Measurements from ENCODE around the gene CFAP57. TPM values are rescaled to one million over a fixed set of nuclear protein-coding genes. Genes with fewer than 3 reads are reported as not detected.
A peak's percentile ranks its signal among the peaks of the same experiment; 100 is the strongest.
"Not testable (repeated sequence)": the region's sequence is repeated elsewhere in the genome, so short reads cannot be mapped to it uniquely, and the experiment has no call there.

Gene CFAP57
- total RNA-seq, 1 donor from 2014 or later: not detected

DNA sequence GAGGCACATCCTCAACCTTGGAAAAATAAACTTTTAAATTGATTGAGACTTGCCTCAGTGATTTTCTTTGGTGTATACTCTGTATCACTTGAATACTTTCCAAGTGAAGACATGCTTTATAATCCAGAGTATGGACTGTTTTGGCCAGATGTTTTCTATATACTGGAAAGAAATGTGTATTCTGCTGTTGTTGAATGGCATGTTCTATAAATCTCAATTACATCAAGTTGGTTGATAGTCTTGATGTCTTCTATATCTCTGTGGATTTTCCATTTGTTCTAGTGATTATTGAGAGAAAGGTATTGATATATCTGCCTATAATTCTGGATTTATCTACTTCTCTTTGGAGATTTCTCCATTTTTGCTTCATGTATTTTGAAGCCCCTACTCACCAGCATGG is 37.5 kb upstream of the CFAP57 start:
- H3K4me1 ChIP-seq: peaks cover 21% of the 10 kb centered on the region
- peaks cover 12% of the 10 kb centered on the region for H3K9me3 ChIP-seq (replicated peaks)
- TF ChIP-seq, protein P1, sequence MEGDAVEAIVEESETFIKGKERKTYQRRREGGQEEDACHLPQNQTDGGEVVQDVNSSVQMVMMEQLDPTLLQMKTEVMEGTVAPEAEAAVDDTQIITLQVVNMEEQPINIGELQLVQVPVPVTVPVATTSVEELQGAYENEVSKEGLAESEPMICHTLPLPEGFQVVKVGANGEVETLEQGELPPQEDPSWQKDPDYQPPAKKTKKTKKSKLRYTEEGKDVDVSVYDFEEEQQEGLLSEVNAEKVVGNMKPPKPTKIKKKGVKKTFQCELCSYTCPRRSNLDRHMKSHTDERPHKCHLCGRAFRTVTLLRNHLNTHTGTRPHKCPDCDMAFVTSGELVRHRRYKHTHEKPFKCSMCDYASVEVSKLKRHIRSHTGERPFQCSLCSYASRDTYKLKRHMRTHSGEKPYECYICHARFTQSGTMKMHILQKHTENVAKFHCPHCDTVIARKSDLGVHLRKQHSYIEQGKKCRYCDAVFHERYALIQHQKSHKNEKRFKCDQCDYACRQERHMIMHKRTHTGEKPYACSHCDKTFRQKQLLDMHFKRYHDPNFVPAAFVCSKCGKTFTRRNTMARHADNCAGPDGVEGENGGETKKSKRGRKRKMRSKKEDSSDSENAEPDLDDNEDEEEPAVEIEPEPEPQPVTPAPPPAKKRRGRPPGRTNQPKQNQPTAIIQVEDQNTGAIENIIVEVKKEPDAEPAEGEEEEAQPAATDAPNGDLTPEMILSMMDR (IDR thresholded peaks at IDR 0.05; ENCODE audit: borderline replicate concordance): no peak
- intact Hi-C loops (cut with micrococcal nuclease): no loop called here
- no peak overlapping the region for H3K4me3 ChIP-seq
- no peak overlapping the region for H3K27ac ChIP-seq (replicated peaks)
- DNase-seq: no peak
- H3K36me3 ChIP-seq: no peaks in the 10 kb centered on the region
- H3K27me3 ChIP-seq (ENCODE audit: low read depth): peaks cover 11% of the 10 kb centered on the region

DNA sequence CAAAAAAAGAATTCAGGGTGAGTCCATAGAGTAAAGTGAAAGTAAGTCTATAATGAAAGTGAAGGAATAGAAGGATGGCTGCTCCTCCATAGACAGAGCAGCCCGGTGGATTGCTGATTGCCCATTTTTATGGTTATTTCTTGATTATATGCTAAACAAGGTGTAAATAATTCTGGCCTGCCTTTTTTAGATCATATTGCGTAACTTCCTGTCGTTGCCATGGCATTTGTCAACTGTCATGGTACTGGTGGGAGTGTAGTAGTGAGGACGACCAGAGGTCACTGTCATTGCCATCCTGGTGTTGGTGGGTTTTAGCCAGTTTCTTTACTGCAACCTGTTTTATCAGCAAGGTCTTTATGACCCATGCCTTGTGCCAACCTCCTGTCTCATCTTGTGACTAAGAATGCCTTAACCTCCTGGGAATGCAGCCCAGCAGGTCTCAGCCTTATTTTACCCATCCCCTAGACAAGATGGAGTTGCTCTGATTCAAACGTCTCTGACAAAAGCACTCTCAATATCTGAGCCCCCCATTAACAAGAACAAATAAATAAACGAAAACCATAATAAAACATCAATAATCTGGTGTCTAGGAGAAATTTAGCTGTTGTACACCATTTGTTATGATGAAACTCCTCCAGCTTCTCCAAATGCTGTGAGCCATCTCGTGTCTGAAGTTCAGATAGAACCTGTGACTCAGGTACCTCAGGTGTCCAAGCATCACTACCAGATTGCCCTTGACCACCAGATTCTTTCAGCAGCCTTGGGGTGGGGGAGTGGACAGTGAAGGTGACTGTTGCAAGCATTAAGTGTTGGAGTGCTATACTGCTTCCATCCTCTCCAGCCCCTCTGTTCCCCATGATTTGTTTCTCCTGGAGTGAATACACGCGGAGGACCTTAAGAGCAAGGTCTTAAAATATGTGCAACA is 36.0 kb upstream of the CFAP57 start:
- TF ChIP-seq, protein P1 (IDR thresholded peaks at IDR 0.05; ENCODE audit: borderline replicate concordance): no peak
- Histone ChIP-seq H3K27me3 (ENCODE audit: low read depth) (peaks cover 3% of the 10 kb centered on the region), H3K36me3 (no peaks in the 10 kb centered on the region), H3K27ac (replicated peaks) (no peak overlapping the region), H3K4me3 (no peak overlapping the region), H3K4me1 (peaks cover 21% of the 10 kb centered on the region), H3K9me3 (replicated peaks) (peaks cover 26% of the 10 kb centered on the region)
- no peak for DNase-seq
- intact Hi-C loops (cut with micrococcal nuclease): no loop called here

DNA sequence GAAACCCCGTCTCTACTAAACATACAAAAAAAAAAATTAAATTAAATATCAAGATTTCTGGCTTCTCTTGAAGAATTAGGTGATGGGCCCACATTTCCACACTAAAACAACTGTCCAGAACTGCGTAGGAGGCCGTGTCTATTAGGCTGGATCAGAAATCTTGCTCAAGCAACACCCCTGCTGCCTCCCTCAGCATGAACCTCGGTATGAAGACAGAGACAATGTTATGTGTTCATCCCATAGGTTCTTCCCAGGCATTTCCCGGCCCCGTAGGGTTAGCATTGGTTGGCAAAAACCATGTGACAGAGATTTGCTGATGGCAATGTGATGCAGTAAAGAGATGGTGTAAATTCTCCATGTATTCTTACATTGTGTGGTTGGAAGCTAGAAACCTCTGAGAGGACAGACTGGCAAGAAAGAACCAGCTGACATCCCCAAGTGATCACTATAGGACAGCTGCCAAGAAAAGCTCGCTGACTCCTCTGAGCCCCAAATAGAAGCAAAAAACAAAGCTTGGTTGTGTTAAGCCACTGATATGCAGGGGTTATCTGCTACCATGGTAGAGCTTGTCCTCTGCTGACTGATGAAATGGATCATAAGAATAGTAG is 34.6 kb upstream of the CFAP57 start:
- Histone ChIP-seq H3K4me1 (peaks cover 21% of the 10 kb centered on the region), H3K4me3 (no peak overlapping the region), H3K27me3 (ENCODE audit: low read depth) (no peaks in the 10 kb centered on the region), H3K9me3 (replicated peaks) (peaks cover 26% of the 10 kb centered on the region), H3K36me3 (no peaks in the 10 kb centered on the region), H3K27ac (replicated peaks) (peak overlapping the region; percentile 70)
- no peak for DNase-seq
- intact Hi-C loops (cut with micrococcal nuclease): no loop called here
- TF ChIP-seq, protein P1 (IDR thresholded peaks at IDR 0.05; ENCODE audit: borderline replicate concordance): no peak

DNA sequence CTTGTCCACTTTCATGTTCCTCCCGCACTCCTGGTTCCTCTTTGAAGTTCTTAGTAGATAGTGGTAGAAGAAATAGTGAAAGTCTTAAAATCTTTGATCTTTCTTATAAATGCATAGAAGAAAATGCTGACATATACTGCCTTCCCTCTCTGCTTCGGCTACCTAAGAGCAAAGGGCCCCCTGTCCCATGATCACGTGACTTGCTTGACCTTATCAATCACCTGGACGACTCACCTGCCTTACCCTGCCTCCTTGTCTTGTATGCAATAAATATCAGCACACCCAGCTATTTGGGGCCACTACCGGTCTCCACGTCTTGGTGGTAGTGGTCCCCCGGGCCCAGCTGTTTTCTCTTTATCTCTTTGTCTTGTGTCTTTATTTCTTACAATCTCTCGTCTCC is 32.8 kb upstream of the CFAP57 start:
- peaks cover 26% of the 10 kb centered on the region for H3K9me3 ChIP-seq (replicated peaks)
- H3K4me3 ChIP-seq; H3K27ac ChIP-seq (replicated peaks); H3K27me3 ChIP-seq (ENCODE audit: low read depth); DNase-seq; intact Hi-C loops (cut with micrococcal nuclease); H3K36me3 ChIP-seq: not testable (repeated sequence)
- peaks cover 21% of the 10 kb centered on the region for H3K4me1 ChIP-seq

DNA sequence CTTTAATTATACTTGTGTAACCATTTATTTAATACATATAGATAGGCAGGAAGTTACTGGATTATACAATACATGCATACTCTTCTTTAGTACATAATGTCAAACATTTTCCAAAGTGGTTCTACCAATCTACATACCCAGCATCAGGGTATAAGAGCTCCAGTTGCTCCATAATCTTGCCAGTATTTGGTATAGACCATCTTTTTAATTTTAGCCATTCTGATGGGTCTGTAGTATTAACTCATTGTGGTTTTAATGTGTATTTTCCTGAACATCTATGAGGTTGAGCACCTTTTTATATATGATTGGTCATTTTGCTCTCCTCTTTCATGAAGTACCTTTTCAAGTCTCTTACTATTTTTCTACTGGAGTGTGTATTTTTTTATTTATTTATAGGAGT is 32.1 kb upstream of the CFAP57 start:
- Histone ChIP-seq H3K4me1 (peaks cover 21% of the 10 kb centered on the region), H3K4me3 (no peak overlapping the region), H3K27me3 (ENCODE audit: low read depth) (peaks cover 5% of the 10 kb centered on the region), H3K9me3 (replicated peaks) (peaks cover 20% of the 10 kb centered on the region), H3K36me3 (no peaks in the 10 kb centered on the region), H3K27ac (replicated peaks) (no peak overlapping the region)
- DNase-seq: no peak
- TF ChIP-seq, protein P1 (IDR thresholded peaks at IDR 0.05; ENCODE audit: borderline replicate concordance): no peak
- intact Hi-C loops (cut with micrococcal nuclease): no loop called here

DNA sequence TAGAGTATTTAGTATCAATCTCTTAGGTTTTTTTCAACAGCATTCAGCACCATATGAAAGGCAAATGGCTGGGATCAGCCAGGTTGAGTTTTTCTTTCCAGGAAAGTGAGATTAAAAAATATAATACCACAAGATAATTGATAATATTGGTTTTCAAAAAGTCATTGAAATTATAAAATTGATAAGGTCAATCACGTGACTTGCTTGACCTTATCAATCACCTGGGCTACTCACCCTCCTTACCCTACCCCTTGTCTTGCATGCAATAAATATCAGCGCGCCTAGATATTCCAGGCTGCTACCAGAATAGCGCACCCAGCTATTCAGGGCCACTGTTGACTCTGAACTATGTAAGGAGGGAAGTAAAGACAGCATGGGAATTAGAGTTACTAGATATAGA is 31.5 kb upstream of the CFAP57 start:
- DNase-seq: no peak
- H3K4me1 ChIP-seq: peaks cover 21% of the 10 kb centered on the region
- H3K9me3 ChIP-seq (replicated peaks): peaks cover 20% of the 10 kb centered on the region
- H3K27me3 ChIP-seq (ENCODE audit: low read depth): peaks cover 11% of the 10 kb centered on the region
- no peaks in the 10 kb centered on the region for H3K36me3 ChIP-seq
- intact Hi-C loops (cut with micrococcal nuclease): no loop called here
- TF ChIP-seq, protein P1 (IDR thresholded peaks at IDR 0.05; ENCODE audit: borderline replicate concordance): no peak
- no peak overlapping the region for H3K27ac ChIP-seq (replicated peaks)
- H3K4me3 ChIP-seq: no peak overlapping the region
